ENCODE results near the gene PLXNA1. TPM values are rescaled to one million over a fixed set of nuclear protein-coding genes. Genes with fewer than 3 reads are reported as not detected.

Gene PLXNA1
- total RNA-seq, 6 experiments from 2014 or later, result 40.8 to 56.1 (median 45.4) TPM

DNA sequence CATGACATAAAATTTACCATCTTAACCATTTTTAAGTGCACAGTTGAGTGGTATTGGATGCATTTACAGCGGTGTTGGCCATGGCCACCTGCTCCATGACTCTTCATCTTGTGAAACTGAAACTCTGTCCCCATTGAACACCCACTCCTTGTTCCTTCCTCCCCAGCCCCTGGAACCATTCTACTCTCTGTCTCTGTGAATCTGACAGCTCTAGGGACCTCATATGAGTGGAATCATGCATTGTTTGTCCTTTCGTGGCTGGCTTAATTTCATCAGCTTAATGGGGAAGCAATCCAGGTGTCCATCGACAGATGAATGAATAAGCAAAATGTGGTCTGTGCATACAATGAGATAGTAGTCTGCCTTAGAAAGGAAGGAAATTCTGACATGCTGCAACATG, 42.5 kb downstream of the PLXNA1 start:
- DNase-seq, result no peak
- Mint-ChIP-seq H3K27me3 (ENCODE audit: insufficient read depth) (peaks cover 1% of the 10 kb centered on the region; the same call in 1 of the 2 replicates), H3K36me3 (ENCODE audit: low read depth) (0 out of 2 replicates have a peak, but pooled peaks cover 5% of the 10 kb centered on the region), H3K4me1 (ENCODE audit: low read depth) (no peaks in the 10 kb centered on the region), H3K27ac (no peak overlapping the region), H3K9me3 (no peaks in the 10 kb centered on the region), H3K4me3 (no peak overlapping the region)
- TF ChIP-seq CTCF (IDR thresholded peaks at IDR 0.05), result no peak

DNA sequence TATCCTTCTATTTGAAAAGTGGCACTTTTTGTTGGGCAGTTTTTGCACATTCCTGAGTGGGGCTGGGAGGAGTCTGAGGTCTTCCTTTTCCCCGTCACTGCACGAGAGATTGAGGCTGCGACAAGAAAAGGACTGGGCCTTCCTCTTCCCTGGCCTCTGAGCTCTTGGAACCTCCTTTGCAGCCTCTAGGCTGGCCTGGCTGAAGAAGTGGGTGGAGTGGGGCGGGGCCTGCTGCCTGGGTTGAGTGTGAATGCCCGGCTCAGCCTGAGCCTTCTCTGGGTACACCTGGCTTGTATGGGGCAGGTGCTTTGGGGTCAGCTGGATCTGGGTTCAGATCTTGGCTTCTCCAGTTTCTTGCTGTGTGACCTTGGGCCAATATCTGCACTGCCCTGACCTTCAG, 43.1 kb downstream of the PLXNA1 start:
- H3K9me3 Mint-ChIP-seq, result no peaks in the 10 kb centered on the region
- no peak overlapping the region for H3K4me3 Mint-ChIP-seq
- no peak overlapping the region for H3K27ac Mint-ChIP-seq
- no peak for TF ChIP-seq CTCF (IDR thresholded peaks at IDR 0.05)
- H3K36me3 Mint-ChIP-seq (ENCODE audit: low read depth), result 0 out of 2 replicates have a peak, but pooled peaks cover 5% of the 10 kb centered on the region
- no peaks in the 10 kb centered on the region for H3K4me1 Mint-ChIP-seq (ENCODE audit: low read depth)
- DNase-seq, result no peak
- H3K27me3 Mint-ChIP-seq (ENCODE audit: insufficient read depth), result peaks cover 1% of the 10 kb centered on the region; the same call in 1 of the 2 replicates

DNA sequence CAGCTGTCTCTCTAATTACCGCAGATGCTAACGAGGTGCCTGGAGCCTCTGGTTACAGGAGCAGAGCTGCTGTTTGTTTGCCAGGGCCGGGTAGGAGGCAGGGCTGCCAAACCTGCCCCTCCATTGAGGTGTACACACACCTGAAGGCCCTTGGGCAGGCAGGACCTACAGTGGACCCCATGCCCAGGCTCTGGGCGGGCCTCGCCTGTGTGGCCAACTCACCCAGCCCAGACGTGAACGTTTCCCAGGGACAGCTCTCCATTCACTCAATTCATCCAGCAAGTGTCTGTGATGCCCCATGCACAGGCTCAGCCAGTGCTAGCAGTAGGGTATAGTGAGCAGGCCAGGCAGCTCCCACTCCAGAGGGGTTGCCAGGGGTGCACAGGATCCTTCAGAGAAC, 43.7 kb downstream of the PLXNA1 start:
- TF ChIP-seq CTCF (IDR thresholded peaks at IDR 0.05), result no peak
- Mint-ChIP-seq H3K9me3 (no peaks in the 10 kb centered on the region), H3K36me3 (ENCODE audit: low read depth) (no peaks in the 10 kb centered on the region), H3K27ac (no peak overlapping the region), H3K27me3 (ENCODE audit: insufficient read depth) (peaks cover 1% of the 10 kb centered on the region; the same call in 1 of the 2 replicates), H3K4me1 (ENCODE audit: low read depth) (no peaks in the 10 kb centered on the region), H3K4me3 (no peak overlapping the region)
- no peak for DNase-seq

DNA sequence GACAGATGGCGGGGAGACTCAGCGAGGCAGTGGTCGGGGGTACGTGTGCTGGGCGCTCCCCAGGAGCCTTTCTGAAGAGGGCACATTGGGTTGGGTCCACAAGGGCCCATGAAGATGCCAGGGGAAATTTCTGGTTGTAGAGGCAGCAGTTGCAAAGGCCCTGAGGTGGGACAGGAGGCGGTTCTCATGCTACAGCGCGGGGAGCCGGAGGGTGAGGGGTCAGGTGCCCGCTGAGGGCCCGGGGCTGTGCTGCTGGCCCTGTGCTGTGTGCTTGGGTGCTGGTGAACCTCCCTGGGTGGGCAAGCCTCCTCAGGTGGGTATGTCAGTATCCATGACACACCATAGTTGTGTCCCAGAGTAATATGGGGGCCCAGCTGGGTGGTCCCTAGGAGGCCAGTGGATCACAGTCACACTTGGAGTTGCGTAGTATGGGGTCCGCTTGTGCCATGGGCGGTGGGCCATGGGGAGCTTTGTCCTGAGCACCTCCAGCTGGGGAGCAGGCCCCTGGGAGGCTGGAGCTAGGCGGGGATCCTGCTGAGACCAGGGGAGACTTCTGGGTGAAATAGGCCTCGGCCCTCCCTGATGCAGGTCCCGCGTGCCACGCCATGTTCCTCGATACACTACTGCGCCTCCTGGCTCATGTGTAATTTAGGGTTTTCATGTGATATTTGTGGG, 44.3 kb downstream of the PLXNA1 start:
- no peak overlapping the region for H3K4me3 Mint-ChIP-seq
- H3K4me1 Mint-ChIP-seq (ENCODE audit: low read depth), result no peaks in the 10 kb centered on the region
- H3K27me3 Mint-ChIP-seq (ENCODE audit: insufficient read depth), result peaks cover 4% of the 10 kb centered on the region; the same call in 1 of the 2 replicates
- no peak for TF ChIP-seq CTCF (IDR thresholded peaks at IDR 0.05)
- no peak for DNase-seq
- no peaks in the 10 kb centered on the region for H3K36me3 Mint-ChIP-seq (ENCODE audit: low read depth)
- H3K9me3 Mint-ChIP-seq, result no peaks in the 10 kb centered on the region
- H3K27ac Mint-ChIP-seq, result no peak overlapping the region

GRCh38 chr3:127027811-127028548, 45.1 kb downstream of the PLXNA1 start:
- Mint-ChIP-seq H3K4me1 (ENCODE audit: low read depth) (no peaks in the 10 kb centered on the region), H3K27me3 (ENCODE audit: insufficient read depth) (0 out of 2 replicates have a peak, but pooled peaks cover 3% of the 10 kb centered on the region), H3K9me3 (no peaks in the 10 kb centered on the region), H3K27ac (no peak overlapping the region), H3K36me3 (ENCODE audit: low read depth) (no peaks in the 10 kb centered on the region), H3K4me3 (no peak overlapping the region)
- TF ChIP-seq CTCF (IDR thresholded peaks at IDR 0.05), result no peak
- DNase-seq, result no peak

All from HFFc6 (cell line).